HepG2 (cell line): ENCODE results near the gene TOB1. TPM values are rescaled to one million over a fixed set of nuclear protein-coding genes. Genes with fewer than 3 reads are reported as not detected.
A peak's percentile ranks its signal among the peaks of the same experiment; 100 is the strongest.

Source experiments
- AKAP8 ChIP-seq: sonication (generic); formaldehyde crosslinking; IDR thresholded peaks from 2 replicates; pipeline ENCODE4 v1.5.1; 2020; ENCODE audit warnings: mild to moderate bottlenecking, missing genetic modification reagents
- ARID3A ChIP-seq: IDR thresholded peaks from 2 replicates; pipeline ENCODE4 v1.6.1; 2012; ENCODE audit warnings: low read depth, low read length, improper control_type of control experiment
- ATF2 ChIP-seq: sonication (generic); formaldehyde crosslinking; IDR thresholded peaks from 2 replicates; pipeline ENCODE4 v1.4.0; 2020; ENCODE audit warnings: missing genetic modification reagents
- IRF1 ChIP-seq: sonication (generic); formaldehyde crosslinking; IDR thresholded peaks from 2 replicates; pipeline ENCODE4 v1.4.0; 2020; ENCODE audit warnings: low read depth, mild to moderate bottlenecking, missing genetic modification reagents
- JUN ChIP-seq: sonication (generic); formaldehyde crosslinking; IDR thresholded peaks from 2 replicates; pipeline ENCODE4 v1.4.0; 2020; ENCODE audit warnings: mild to moderate bottlenecking, missing genetic modification reagents
- JUND ChIP-seq: sonication (generic); formaldehyde crosslinking; IDR thresholded peaks from 2 replicates; pipeline ENCODE4 v1.8.0; 2022; ENCODE audit warnings: mild to moderate bottlenecking, missing genetic modification reagents
- MBNL3 ChIP-seq: fragments of 250-450 bp; sonication (Bioruptor Pico); conservative IDR thresholded peaks from 2 replicates; pipeline ENCODE4 v1.8.0; 2022; ENCODE audit warnings: mild to moderate bottlenecking, inconsistent platforms
- NFIB ChIP-seq: sonication (generic); formaldehyde crosslinking; IDR thresholded peaks from 2 replicates; pipeline ENCODE4 v1.9.0; 2021; ENCODE audit warnings: missing genetic modification reagents, mild to moderate bottlenecking, borderline replicate concordance
- SRSF4 ChIP-seq: fragments of 200-400 bp; formaldehyde crosslinking; IDR thresholded peaks from one replicate; pipeline ENCODE4 v1.6.1; 2018; ENCODE audit warnings: mild to moderate bottlenecking, low read depth, low read length, moderate library complexity; ENCODE audit not compliant: poor library complexity, severe bottlenecking
- STAT6 ChIP-seq: sonication (generic); formaldehyde crosslinking; IDR thresholded peaks from 2 replicates; pipeline ENCODE4 v1.4.0; 2020; ENCODE audit warnings: missing genetic modification reagents, mild to moderate bottlenecking, borderline replicate concordance
- TBL1XR1 ChIP-seq: fragments of 150-350 bp; IDR thresholded peaks from 2 replicates; pipeline ENCODE4 v1.6.1; 2014; ENCODE audit warnings: borderline replicate concordance, low read length; ENCODE audit not compliant: partially characterized antibody
- ZBTB43 ChIP-seq: sonication (generic); formaldehyde crosslinking; conservative IDR thresholded peaks from 2 replicates; pipeline ENCODE4 v1.4.0; 2020; ENCODE audit warnings: missing genetic modification reagents
- ZBTB44 ChIP-seq: sonication (generic); formaldehyde crosslinking; IDR thresholded peaks from 2 replicates; pipeline ENCODE4 v1.4.0; 2020; ENCODE audit warnings: missing genetic modification reagents
- ZNF260 ChIP-seq: sonication (generic); formaldehyde crosslinking; IDR thresholded peaks from 2 replicates; pipeline ENCODE4 v1.4.0; 2020; ENCODE audit warnings: missing genetic modification reagents, low read depth, mild to moderate bottlenecking, borderline replicate concordance
- ZNF34 ChIP-seq: sonication (generic); formaldehyde crosslinking; IDR thresholded peaks from 2 replicates; pipeline ENCODE4 v1.4.0; 2020; ENCODE audit warnings: mild to moderate bottlenecking, missing genetic modification reagents, borderline replicate concordance
- ZNF639 ChIP-seq: conservative IDR thresholded peaks from 2 replicates; pipeline ENCODE4 v1.6.1; 2018; ENCODE audit warnings: missing genetic modification reagents
- ZNF782 ChIP-seq: sonication (generic); formaldehyde crosslinking; IDR thresholded peaks from 2 replicates; pipeline ENCODE4 v1.4.0; 2020; ENCODE audit warnings: missing genetic modification reagents, mild to moderate bottlenecking, borderline replicate concordance
- polyA plus RNA-seq, 8 experiments: library from polyadenylated mRNA; depleted of rRNA in 3 of 8; stranded (reverse) in 7 of 8; unstranded in 1 of 8; fragments of >200 nt; fragmentation: Illumina TruSeq in 4 of 8; extraction: Trizol in 4 of 8; gene quantifications; 2 replicates each; pipeline versions ENCODE4 v1.2.1 to v1.2.3, GENCODE V29; 2011 to 2016; ENCODE audit warnings: low read depth in 4 of 8, missing spikeins in 1 of 8, mixed read lengths in 1 of 8; ENCODE audit not compliant: insufficient read depth in 1 of 8
- total RNA-seq, 5 experiments: library from RNA; depleted of rRNA; stranded (reverse); fragments of >200 nt; fragmentation: Illumina TruSeq; extraction: Trizol; gene quantifications; 2 replicates each; pipeline ENCODE4 v1.2.3, GENCODE V29; 2016; ENCODE audit warnings: low read depth in 1 of 5

Gene TOB1
- total and polyA plus RNA-seq, 2 of the 13 experiments (the other 11 are each of a cell fraction or from before 2014, with no cell fraction given), result 21.9 to 57.7 TPM

GRCh38 chr17:50855708-50856330, 10.3 kb downstream of the TOB1 start (continued):
- TF ChIP-seq STAT6 (CRISPR knock-in tag) (no peak), ZBTB43 (CRISPR knock-in tag) (no peak), MBNL3 (CRISPR knock-in tag) (no peak), NFIB (CRISPR knock-in tag) (no peak), ATF2 (CRISPR knock-in tag) (0 out of 2 replicates have a peak, but pooled peaks have one; percentile 42), ZNF34 (CRISPR knock-in tag) (no peak), ZNF782 (CRISPR knock-in tag) (no peak), ARID3A (peak; percentile 36; the same call in 1 of the 2 replicates), SRSF4 (no peak), ZNF260 (CRISPR knock-in tag) (no peak), JUND (CRISPR knock-in tag) (no peak), TBL1XR1 (no peak), JUN (no peak), AKAP8 (CRISPR knock-in tag) (no peak), ZBTB44 (CRISPR knock-in tag) (no peak), ZNF639 (no peak), IRF1 (CRISPR knock-in tag) (no peak)
